ENCODE results near the gene ZC3H7B.

The ZC3H7B gene

DNA sequence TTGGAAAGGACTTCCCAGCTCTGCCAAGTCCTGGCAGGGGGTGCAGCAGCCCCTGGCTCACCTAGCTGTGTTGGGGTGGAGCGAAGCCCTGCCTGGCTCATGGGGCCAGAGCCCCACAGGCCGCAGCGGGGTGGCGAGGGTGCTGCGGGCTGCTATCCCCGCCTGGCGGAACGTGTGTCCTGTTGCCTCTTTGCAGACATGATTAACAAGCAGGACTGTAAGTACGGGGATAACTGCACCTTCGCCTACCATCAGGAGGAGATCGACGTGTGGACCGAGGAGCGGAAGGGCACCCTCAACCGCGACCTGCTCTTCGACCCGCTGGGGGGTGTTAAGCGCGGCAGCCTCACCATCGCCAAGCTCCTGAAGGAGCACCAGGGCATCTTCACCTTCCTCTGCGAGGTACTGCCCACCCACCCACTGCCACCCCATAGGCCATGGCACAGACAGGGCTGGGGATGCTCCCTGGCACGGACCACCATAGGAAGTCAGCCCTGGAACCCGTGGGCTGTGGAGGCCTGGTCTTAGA is 44.5 kb downstream of the ZC3H7B start:
- no peak overlapping the region for H3K4me3 ChIP-seq (ENCODE audit: low read depth, low read length)
- no peak for DNase-seq (ENCODE audit: low read depth)
- TF ChIP-seq, protein P1, sequence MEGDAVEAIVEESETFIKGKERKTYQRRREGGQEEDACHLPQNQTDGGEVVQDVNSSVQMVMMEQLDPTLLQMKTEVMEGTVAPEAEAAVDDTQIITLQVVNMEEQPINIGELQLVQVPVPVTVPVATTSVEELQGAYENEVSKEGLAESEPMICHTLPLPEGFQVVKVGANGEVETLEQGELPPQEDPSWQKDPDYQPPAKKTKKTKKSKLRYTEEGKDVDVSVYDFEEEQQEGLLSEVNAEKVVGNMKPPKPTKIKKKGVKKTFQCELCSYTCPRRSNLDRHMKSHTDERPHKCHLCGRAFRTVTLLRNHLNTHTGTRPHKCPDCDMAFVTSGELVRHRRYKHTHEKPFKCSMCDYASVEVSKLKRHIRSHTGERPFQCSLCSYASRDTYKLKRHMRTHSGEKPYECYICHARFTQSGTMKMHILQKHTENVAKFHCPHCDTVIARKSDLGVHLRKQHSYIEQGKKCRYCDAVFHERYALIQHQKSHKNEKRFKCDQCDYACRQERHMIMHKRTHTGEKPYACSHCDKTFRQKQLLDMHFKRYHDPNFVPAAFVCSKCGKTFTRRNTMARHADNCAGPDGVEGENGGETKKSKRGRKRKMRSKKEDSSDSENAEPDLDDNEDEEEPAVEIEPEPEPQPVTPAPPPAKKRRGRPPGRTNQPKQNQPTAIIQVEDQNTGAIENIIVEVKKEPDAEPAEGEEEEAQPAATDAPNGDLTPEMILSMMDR (IDR thresholded peaks at IDR 0.05; ENCODE audit: control insufficient read depth, extremely low read depth, insufficient read depth) = no peak

- TF ChIP-seq, protein P1 (IDR thresholded peaks at IDR 0.05; ENCODE audit: control insufficient read depth, extremely low read depth, insufficient read depth) = no peak
- peak; percentile 33 for DNase-seq (ENCODE audit: low read depth)
Observed at GRCh38 chr22:41347066-41347859, 45.9 kb downstream of the ZC3H7B start.

GRCh38 chr22:41348964-41349484 is 47.7 kb downstream of the ZC3H7B start:
- TF ChIP-seq, protein P1 (IDR thresholded peaks at IDR 0.05; ENCODE audit: control insufficient read depth, extremely low read depth, insufficient read depth) = no peak
- H3K4me3 ChIP-seq (ENCODE audit: low read depth, low read length) = no peak overlapping the region
- DNase-seq (ENCODE audit: low read depth) = no peak

More at GRCh38 chr22:41347066-41347859, 45.9 kb downstream of the ZC3H7B start:
- H3K4me3 ChIP-seq (ENCODE audit: low read depth, low read length) = no peak overlapping the region

GRCh38 chr22:41350087-41350486 is 48.8 kb downstream of the ZC3H7B start:
- no peak for DNase-seq (ENCODE audit: low read depth)
- TF ChIP-seq, protein P1 (IDR thresholded peaks at IDR 0.05; ENCODE audit: control insufficient read depth, extremely low read depth, insufficient read depth) = no peak
- no peak overlapping the region for H3K4me3 ChIP-seq (ENCODE audit: low read depth, low read length)

- H3K4me3 ChIP-seq (ENCODE audit: low read depth, low read length) = no peak overlapping the region
- DNase-seq (ENCODE audit: low read depth) = no peak
- TF ChIP-seq, protein P1 (IDR thresholded peaks at IDR 0.05; ENCODE audit: control insufficient read depth, extremely low read depth, insufficient read depth) = no peak
Observed at GRCh38 chr22:41351011-41351410, 49.7 kb downstream of the ZC3H7B start.

GRCh38 chr22:41352058-41352457 is 50.7 kb downstream of the ZC3H7B start:
- DNase-seq (ENCODE audit: low read depth) = no peak

More at GRCh38 chr22:41352058-41352457, 50.7 kb downstream of the ZC3H7B start:
- no peak overlapping the region for H3K4me3 ChIP-seq (ENCODE audit: low read depth, low read length)
- TF ChIP-seq, protein P1 (IDR thresholded peaks at IDR 0.05; ENCODE audit: control insufficient read depth, extremely low read depth, insufficient read depth) = no peak
